ENCODE data around the gene PSMB8.

- TF ChIP-seq CTCF (IDR thresholded peaks at IDR 0.05; ENCODE audit: low read depth, low read length) (no peak), EZH2phosphoT487 (IDR thresholded peaks at IDR 0.05; ENCODE audit: low read depth) (no peak)
Observed at GRCh38 chr6:32818867-32819266, 25.0 kb downstream of the PSMB8 start.

Measured in OCI-LY3 (cell line).